Hepatocyte (in vitro differentiated cells): ENCODE data around the gene MYL11.

Experiments
- CTCF ChIP-seq: fragments of 200-600 bp; sonication (generic); IDR thresholded peaks from 2 replicates; pipeline ENCODE4 v1.5.1; 2016; ENCODE audit warnings: antibody characterized with exemption, mild to moderate bottlenecking; ENCODE audit not compliant: poor library complexity
- EZH2phosphoT487 ChIP-seq: fragments of 200-600 bp; sonication (generic); IDR thresholded peaks from one replicate; pipeline ENCODE4 v1.6.1; 2018; ENCODE audit warnings: antibody characterized with exemption, mild to moderate bottlenecking, low read depth, moderate library complexity; ENCODE audit not compliant: unreplicated experiment, severe bottlenecking

DNA sequence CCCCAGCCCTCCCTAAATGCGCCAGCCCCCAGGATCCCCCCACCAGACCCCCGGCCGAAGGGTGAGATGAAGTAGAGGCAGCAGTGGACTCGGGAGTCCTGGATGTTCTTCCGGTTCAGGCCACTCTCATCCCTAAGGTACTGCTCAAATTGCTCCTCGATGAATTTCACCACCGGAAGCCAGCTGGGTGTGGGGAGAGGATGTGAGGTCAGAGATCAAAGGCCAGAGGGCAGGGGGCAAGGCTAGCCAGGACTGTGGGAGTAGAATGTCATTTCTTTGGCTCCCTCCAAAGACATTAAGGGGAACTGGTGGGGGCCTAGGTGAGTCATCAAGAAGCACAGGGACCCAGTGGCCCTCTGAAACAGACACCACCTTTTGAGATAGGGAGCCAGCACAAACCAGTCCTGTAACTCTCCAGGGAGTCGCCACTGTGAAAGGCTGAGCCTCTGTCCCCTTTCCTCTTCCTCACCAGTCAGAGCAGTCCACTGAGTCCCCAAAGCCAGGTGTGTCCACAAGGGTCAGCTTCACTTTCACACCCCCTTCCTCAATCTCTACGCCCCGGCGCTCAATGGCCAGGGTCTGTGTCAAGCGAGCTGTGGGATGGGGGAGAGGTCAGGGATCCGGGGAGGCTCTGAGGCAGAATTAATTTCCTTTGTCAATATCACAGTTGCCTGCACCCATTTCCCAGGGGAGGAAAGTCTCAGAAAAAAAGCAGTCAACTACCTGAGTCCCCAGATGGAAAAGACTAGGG lies 6.9 kb downstream of the MYL11 start:
- no peak for TF ChIP-seq CTCF
- no peak for TF ChIP-seq EZH2phosphoT487
